H1 (cell line): ENCODE data around the gene LAMB1. TPM values are rescaled to one million over a fixed set of nuclear protein-coding genes. Genes with fewer than 3 reads are reported as not detected.

Experiments used
- CHD1 ChIP-seq: IDR thresholded peaks from 2 replicates; pipeline ENCODE4 v1.6.1; 2012; ENCODE audit warnings: low read depth, low read length, improper control_type of control experiment
- CHD7 ChIP-seq: fragments of 300-600 bp; sonication (generic); IDR thresholded peaks from 2 replicates; pipeline ENCODE4 v1.7.1; 2012; ENCODE audit warnings: low read length, moderate library complexity, mild to moderate bottlenecking, inconsistent platforms; ENCODE audit not compliant: insufficient replicate concordance
- EGR1 ChIP-seq: IDR thresholded peaks from 2 replicates; pipeline ENCODE4 v1.6.1; 2011; ENCODE audit warnings: low read depth, low read length, borderline replicate concordance
- KDM4A ChIP-seq: IDR thresholded peaks from one replicate; pipeline ENCODE4 v1.7.1; 2012; ENCODE audit warnings: low read depth, mild to moderate bottlenecking, moderate library complexity, low read length, inconsistent platforms; ENCODE audit not compliant: severe bottlenecking
- polyA plus RNA-seq, 7 experiments: library from polyadenylated mRNA; depleted of rRNA in 3 of 7; stranded (reverse) in 5 of 7; unstranded in 2 of 7; fragments of >200 nt in 5 of 7; fragments of 200-250 nt in 2 of 7; gene quantifications; 1 replicate in 5 of 7; 2 replicates in 1 of 7; 4 replicates in 1 of 7; pipeline versions ENCODE4 v1.2.1 to v1.2.3, GENCODE V29; 2011 to 2013; ENCODE audit warnings: missing spikeins in 2 of 7, mixed read lengths in 2 of 7
- total RNA-seq: library from RNA; stranded (reverse); fragmentation: NEBNext Ultra II Directional; extraction: Animal tissue kit (Norgen Biotek cat#: 25700); gene quantifications from 2 replicates; pipeline ENCODE4 v1.2.1, GENCODE V29; 2021

LAMB1 gene
- total and polyA plus RNA-seq, 2 of the 8 experiments (the other 6 are each of a cell fraction or from before 2014, with no cell fraction given): 31.9 to 38.5 TPM

- TF ChIP-seq CHD7 (no peak), CHD1 (no peak), KDM4A (no peak), EGR1 (no peak)
Observed at GRCh38 chr7:107971100-107971499, 31.9 kb downstream of the LAMB1 start (continued).
